ENCODE data around the gene CLNK.

Gene CLNK

GRCh38 chr4:10607206-10607605 is 77.4 kb downstream of the CLNK start:
- DNase-seq: no peak

DNA sequence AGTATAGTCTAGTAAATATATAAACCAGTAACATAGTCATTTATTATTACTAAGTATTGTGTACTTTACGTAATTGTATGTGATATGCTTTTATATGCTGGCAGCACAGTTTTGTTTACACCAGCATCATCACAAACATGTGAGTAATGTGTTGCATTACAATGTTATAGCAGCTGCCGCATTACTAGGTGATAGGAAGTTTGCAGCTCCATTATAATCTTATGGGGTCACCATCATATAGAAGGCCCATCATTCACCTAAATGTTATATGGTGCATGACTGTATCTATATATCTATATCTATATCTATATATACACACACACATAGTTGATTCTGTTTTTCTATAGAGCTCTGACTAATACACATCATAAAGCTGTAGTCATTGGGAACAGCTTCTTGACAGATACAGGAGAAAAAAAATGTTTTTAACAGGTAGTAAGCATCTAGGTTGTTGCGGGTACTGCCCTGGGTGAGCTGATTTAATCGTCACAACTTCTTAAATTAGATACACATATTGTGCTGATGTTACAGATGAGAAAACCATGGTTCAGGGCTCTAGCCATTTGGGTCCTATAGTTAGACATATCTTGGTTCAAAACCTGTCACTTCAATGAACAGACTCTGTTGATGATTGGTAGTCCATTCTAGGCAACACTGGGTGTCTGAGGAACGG is 77.9 kb downstream of the CLNK start:
- no peak for DNase-seq

GRCh38 chr4:10605746-10606482 is 78.7 kb downstream of the CLNK start:
- no peak for DNase-seq

- no peak for DNase-seq
These were observed 79.5 kb downstream of the CLNK start for GRCh38 chr4:10605031-10605430.

DNA sequence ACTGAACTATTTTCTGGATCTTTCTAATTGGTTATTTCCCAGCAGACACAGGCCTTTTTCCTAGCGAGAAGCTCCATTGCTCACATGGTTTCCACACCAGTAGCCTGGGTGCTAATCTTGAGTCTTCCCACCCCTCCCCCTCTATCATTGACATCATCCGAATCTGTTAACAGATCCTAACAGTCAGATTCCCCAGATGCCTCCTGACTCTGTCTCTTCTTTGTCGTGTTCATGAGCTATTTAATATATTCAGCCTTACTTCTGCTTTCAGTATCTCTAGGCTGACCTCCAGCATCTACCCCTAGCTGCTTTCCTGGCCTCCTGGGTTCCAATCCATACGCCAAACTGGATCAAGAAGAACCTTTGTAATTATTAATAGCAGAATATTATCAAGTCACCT is 85.0 kb downstream of the CLNK start:
- no peak for DNase-seq

GRCh38 chr4:10598829-10599228 is 85.7 kb downstream of the CLNK start:
- DNase-seq: no peak

- DNase-seq: no peak
These were observed 87.8 kb downstream of the CLNK start for GRCh38 chr4:10596586-10597290.

DNA sequence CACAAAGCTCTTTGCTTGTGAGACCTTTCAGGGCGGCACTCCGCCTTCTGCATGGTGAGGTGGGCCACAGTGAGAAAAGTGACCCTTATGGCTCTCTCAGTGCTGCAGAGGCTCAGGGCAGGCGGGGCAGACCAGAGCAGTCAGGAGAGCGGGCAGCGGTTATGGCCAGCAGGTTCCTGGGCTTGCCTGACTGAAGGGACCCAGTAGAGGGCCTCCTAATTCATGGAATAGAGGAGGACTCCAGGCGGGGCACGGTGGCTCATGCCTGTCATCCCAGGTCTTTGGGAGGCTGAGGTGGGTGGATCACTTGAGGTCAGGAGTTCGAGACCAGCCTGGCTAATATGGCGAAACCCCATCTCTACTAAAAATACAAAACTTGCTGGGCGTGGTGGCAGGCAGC is 91.4 kb downstream of the CLNK start:
- DNase-seq: peak; percentile 7

DNA sequence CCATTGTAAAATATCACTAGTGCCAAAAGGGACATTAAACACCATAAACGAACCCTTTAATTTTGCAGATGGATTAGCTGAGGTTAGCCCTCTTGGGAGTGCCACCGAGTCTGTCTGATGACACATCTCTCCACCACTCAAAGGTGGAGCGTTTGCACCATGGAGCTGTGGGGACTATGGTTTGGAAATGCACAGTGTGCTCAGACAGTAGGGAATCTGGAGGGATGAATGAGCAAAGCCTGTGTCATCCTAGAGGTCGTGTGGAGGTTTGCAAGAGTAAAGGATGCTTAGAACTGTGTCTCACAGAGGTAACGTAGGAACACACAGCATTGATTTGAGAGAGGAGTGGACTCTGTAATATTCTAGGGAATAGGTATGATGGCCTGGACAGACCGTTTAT is 93.7 kb downstream of the CLNK start:
- no peak for DNase-seq

DNA sequence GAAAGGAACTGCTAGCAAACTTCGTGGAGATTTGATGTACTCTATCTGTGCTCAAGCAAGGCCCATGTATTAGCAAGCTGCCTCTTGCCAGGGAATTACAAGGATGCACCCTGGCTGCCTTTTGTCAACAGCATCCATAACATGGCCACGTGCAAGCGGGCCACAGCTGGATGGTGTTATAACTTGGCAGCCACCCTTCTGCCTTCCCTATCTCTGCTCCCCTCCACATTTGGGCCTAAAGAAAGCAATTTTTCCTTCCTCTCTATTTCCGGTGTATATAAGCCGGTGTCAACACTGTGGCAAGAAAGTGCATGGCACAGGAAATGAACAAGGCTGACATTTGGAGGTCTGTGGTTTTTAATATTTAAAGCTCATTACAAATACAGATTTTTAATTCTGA is 94.8 kb downstream of the CLNK start:
- no peak for DNase-seq

GRCh38 chr4:10589321-10589720 is 95.2 kb downstream of the CLNK start:
- DNase-seq: no peak

GRCh38 chr4:10587697-10588096 is 96.9 kb downstream of the CLNK start:
- peak; percentile 47 for DNase-seq

GRCh38 chr4:10587296-10587695 is 97.3 kb downstream of the CLNK start:
- DNase-seq: no peak

DNA sequence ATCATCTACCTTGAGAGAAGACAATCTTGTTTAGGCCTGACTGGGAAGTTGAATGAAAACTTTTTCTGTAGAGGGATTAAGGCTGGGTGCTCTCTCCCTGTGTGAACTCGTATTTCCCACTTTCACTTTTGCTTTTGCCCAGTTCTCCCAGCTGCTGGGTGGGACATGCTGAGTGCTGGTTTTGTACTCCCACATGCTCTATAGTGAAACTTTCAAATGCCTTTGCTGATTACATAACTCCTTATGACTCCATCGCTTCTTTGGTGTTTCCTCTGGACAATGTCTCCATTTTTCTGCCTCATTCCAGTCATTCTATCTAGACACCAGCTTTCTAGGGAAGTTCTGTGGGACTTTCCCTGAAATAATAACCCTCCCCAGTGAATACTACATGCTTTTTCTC is 100.5 kb downstream of the CLNK start:
- peak; percentile 93 for DNase-seq

- no peak for DNase-seq
These were observed 101.6 kb downstream of the CLNK start for GRCh38 chr4:10582951-10583350.

DNA sequence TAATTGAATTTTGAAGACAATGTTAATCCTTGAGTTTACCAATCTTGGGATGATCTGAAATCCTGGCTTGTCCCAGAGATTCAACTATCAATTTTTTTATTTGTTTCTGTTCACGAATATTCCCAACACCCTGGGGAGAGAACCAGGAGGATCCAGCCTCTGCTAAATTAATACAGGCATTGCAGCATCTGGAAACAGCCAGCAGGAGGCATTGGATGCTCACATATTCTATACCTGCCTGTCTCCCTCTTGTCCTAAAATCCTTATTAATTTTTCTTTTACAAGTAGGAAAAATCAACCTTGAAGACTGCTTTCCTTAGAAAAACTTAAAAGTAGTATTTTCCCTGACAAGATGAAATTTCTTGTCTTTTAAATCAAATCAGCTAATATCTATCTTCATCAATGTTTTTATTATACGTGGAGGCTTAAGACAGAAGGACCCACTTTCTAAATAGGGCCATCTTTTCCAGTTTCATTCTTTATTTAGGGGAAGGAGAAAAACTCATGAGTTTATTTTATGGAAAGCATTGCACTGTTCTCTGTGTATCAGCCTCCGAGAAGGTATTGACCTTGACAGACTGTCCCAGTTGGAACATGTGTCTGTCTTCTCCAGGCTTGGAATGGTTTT is 102.4 kb downstream of the CLNK start:
- DNase-seq: peak; percentile 62

- DNase-seq: no peak
These were observed 103.5 kb downstream of the CLNK start for GRCh38 chr4:10581022-10581421.

- DNase-seq: no peak
These were observed 104.9 kb downstream of the CLNK start for GRCh38 chr4:10579648-10580047.

DNA sequence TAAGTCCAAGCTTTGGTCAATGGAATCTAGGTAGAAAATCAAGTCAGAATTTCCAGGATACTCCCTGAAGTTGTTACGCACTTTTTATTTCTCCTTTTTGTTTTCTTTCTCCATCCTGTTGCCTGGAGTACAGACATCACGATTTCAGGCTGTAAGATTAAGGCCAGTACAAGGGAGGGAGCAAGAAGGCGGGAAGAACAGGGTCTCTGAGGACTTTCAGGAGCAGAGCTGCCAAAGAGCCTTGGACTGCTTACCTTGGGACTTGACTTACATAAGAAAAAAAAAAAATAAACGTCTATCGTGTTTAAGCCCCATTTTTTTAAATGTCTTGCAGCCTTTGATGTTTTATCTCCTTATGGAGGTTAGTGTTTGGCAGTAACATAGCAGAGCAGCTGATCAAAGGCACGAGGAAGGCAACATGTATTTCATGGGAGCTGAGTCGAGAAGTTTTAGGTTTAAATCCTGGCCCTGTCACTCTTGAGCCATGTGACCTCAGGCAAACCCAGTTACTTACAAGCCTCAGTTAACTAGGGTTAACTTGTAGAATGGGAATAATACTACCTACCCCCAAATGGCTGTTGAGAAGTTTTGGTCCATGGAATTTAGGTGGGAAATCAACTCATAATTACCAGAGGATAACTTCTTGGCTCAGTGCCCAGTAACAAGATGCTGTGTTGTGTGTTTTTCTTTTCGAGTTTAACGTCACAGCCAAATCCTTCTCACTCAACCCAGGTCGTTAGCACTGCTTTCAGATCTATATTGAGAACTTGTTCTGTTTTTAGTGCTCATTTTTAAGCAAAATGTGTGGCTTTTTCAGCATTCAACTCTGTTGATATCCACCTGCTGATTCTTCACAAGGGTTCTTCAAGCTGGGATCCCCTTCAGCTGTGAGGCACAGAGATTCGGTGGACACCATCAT is 106.8 kb downstream of the CLNK start:
- DNase-seq: peak; percentile 7

DNA sequence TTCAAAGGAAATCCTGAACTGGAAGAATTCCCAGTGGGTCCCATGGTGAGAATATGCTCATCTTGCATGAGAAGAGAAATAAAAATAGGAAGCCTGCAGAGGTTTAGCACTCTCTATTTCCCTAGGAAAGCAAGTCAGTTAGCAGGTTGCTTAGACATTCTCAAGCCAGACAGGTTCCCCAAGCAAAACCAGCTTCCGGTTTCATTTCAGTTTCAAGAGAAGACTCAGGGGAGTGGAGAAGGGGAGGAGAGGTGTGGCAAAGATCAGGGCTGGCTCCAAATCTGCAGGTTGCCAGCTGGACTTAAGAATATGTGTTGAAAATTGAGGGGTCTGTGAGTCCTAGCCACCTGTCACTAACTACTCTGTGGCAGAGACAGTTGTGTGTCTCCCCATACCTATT is 107.5 kb downstream of the CLNK start:
- peak; percentile 6 for DNase-seq

DNA sequence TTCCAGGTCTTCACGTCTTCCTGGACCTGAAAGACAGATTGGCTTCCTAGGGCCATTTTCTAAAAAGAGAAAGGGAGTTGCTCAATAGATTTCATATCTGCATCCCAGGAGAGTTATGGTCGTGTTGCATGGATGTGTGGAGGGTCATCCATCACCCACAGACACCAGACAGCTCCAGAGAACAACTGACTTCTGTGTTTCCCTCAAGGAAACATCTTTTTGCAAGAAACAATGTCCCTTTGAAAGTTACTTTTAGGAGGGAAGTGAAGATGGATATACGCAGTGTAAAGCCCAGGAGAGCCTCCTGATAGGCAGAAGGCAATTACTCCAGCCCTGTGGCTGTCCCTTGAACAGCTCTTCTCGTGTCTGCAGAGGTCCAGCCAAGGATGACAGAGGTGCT is 108.3 kb downstream of the CLNK start:
- no peak for DNase-seq

DNA sequence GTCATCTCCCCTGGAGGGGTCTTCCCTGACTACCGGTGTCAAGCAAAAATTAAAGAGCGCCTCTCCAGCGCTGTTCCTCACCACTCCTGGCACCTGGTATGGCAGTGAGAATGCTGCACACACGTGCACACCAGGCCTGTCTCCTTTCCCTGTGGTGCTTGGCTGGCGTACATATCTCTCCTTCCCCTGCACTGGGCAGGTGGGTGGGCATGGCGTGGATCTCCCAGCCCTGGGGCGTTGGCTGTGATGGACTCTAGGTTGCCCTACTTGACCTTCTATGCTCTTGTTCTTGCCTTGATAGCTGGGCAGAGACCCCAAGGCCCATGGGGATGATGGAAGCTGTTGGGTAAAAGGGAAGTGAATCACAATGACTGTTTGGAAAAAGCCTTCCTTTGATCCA is 109.2 kb downstream of the CLNK start:
- no peak for DNase-seq

DNA sequence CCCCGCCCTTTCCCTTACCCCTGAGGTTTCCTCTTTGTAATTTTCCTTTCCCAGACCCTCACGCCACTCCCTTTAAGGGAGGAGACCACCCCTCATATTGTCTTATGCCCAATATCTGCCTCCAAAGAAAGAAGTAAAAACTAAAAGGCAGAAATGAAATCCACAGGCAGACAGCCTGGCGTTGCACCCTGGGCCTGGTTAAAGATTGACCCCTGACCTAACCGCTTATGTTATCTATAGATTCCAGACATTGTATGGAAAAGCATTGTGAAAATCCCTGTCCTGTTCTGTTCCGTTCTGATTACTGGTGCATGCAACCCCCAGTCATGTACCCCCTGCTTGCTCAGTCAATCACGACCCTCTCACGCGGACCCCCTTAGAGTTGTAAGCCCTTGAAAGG is 110.0 kb downstream of the CLNK start:
- DNase-seq: peak; percentile 36
